GM21825 (cell line): Measurements from ENCODE around the gene MBNL1.
"Not testable (repeated sequence)": the region's sequence is repeated elsewhere in the genome, so short reads cannot be mapped to it uniquely, and the experiment has no call there.

Experiments used
- ATAC-seq: cut with Tn5 transposase; IDR thresholded peaks from one replicate; pipeline ENCODE4 v1.9.1; 2021; ENCODE audit warnings: mild to moderate bottlenecking, moderate library complexity; ENCODE audit not compliant: unreplicated experiment

Gene MBNL1

GRCh38 chr3:152317184-152317583, 48.5 kb downstream of the MBNL1 start:
- no peak for ATAC-seq

- no peak for ATAC-seq
These were observed 49.2 kb downstream of the MBNL1 start for GRCh38 chr3:152317956-152318355.

GRCh38 chr3:152318512-152318911, 49.8 kb downstream of the MBNL1 start:
- ATAC-seq: no peak

- ATAC-seq: no peak
These were observed 50.5 kb downstream of the MBNL1 start for GRCh38 chr3:152319256-152319655.

GRCh38 chr3:152319831-152320617, 51.3 kb downstream of the MBNL1 start:
- ATAC-seq: no peak

GRCh38 chr3:152321200-152321954, 52.6 kb downstream of the MBNL1 start:
- ATAC-seq: no peak

- no peak for ATAC-seq
These were observed 53.2 kb downstream of the MBNL1 start for GRCh38 chr3:152321955-152322377.

GRCh38 chr3:152322756-152323155, 54.0 kb downstream of the MBNL1 start:
- peak; percentile 54 for ATAC-seq

- ATAC-seq: peak; percentile 82
These were observed 55.1 kb downstream of the MBNL1 start for GRCh38 chr3:152323834-152324233.

GRCh38 chr3:152325136-152325535, 56.4 kb downstream of the MBNL1 start:
- ATAC-seq: no peak

GRCh38 chr3:152327203-152327602, 58.5 kb downstream of the MBNL1 start:
- no peak for ATAC-seq

- ATAC-seq: no peak
These were observed 60.1 kb downstream of the MBNL1 start for GRCh38 chr3:152328841-152329240.

GRCh38 chr3:152330559-152330958, 61.8 kb downstream of the MBNL1 start:
- no peak for ATAC-seq

- no peak for ATAC-seq
These were observed 62.4 kb downstream of the MBNL1 start for GRCh38 chr3:152331018-152331541.

- ATAC-seq: no peak
These were observed 63.3 kb downstream of the MBNL1 start for GRCh38 chr3:152331998-152332397.

- ATAC-seq: no peak
These were observed 65.2 kb downstream of the MBNL1 start for GRCh38 chr3:152333928-152334327.

- no peak for ATAC-seq
These were observed 66.0 kb downstream of the MBNL1 start for GRCh38 chr3:152334761-152335160.

- ATAC-seq: no peak
These were observed 66.5 kb downstream of the MBNL1 start for GRCh38 chr3:152335273-152335672.

- not testable (repeated sequence) for ATAC-seq
These were observed 68.6 kb downstream of the MBNL1 start for GRCh38 chr3:152337337-152337736.

- ATAC-seq: no peak
These were observed 69.5 kb downstream of the MBNL1 start for GRCh38 chr3:152338159-152338720.

GRCh38 chr3:152339881-152340505, 71.3 kb downstream of the MBNL1 start:
- ATAC-seq: no peak
